ENCODE results near the gene TOP2B.

GRCh38 chr3:25683882-25684281, 19.2 kb upstream of the TOP2B start:
- TF ChIP-seq, protein P1, sequence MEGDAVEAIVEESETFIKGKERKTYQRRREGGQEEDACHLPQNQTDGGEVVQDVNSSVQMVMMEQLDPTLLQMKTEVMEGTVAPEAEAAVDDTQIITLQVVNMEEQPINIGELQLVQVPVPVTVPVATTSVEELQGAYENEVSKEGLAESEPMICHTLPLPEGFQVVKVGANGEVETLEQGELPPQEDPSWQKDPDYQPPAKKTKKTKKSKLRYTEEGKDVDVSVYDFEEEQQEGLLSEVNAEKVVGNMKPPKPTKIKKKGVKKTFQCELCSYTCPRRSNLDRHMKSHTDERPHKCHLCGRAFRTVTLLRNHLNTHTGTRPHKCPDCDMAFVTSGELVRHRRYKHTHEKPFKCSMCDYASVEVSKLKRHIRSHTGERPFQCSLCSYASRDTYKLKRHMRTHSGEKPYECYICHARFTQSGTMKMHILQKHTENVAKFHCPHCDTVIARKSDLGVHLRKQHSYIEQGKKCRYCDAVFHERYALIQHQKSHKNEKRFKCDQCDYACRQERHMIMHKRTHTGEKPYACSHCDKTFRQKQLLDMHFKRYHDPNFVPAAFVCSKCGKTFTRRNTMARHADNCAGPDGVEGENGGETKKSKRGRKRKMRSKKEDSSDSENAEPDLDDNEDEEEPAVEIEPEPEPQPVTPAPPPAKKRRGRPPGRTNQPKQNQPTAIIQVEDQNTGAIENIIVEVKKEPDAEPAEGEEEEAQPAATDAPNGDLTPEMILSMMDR (IDR thresholded peaks at IDR 0.05) = no peak
- TF ChIP-seq POLR2A (IDR thresholded peaks at IDR 0.05) = no peak

Data from uterus (tissue), 2 donors.